HG02943 (cell line): ENCODE measurements around the gene CFAP157.

Experiments
- ATAC-seq: cut with Tn5 transposase; IDR thresholded peaks from one replicate; pipeline ENCODE4 v1.9.1; 2021; ENCODE audit warnings: mild to moderate bottlenecking, low read depth, moderate library complexity; ENCODE audit not compliant: unreplicated experiment

CFAP157 gene

GRCh38 chr9:127692071-127692470 is 14.7 kb upstream of the CFAP157 start:
- ATAC-seq, result no peak

GRCh38 chr9:127693143-127693542 is 13.6 kb upstream of the CFAP157 start:
- no peak for ATAC-seq

DNA sequence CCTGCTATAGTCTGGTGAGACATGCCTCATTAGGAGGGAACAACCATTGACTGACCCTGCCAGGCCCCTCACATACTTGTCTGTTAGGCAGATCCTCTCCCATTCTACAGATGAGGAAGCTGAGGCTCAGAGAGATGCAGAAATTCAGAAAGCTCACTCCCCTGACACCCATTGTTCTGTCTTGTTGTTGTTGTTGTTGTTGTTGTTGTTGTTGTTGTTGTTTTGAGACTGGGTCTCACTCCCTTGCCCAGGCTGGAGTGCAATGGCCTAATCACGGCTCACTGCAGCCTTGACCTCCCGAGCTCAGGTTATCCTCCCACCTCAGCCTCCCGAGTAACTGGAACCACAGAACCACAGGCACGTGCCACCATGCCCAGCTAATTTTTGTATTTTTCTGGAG is 13.1 kb upstream of the CFAP157 start:
- no peak for ATAC-seq

- ATAC-seq, result no peak
Observed at GRCh38 chr9:127694890-127695720, 11.7 kb upstream of the CFAP157 start.

- ATAC-seq, result no peak
Observed at GRCh38 chr9:127697575-127697974, 9.2 kb upstream of the CFAP157 start.

GRCh38 chr9:127698386-127698785 is 8.4 kb upstream of the CFAP157 start:
- ATAC-seq, result no peak

GRCh38 chr9:127698985-127699670 is 7.7 kb upstream of the CFAP157 start:
- ATAC-seq, result peak; percentile 82

DNA sequence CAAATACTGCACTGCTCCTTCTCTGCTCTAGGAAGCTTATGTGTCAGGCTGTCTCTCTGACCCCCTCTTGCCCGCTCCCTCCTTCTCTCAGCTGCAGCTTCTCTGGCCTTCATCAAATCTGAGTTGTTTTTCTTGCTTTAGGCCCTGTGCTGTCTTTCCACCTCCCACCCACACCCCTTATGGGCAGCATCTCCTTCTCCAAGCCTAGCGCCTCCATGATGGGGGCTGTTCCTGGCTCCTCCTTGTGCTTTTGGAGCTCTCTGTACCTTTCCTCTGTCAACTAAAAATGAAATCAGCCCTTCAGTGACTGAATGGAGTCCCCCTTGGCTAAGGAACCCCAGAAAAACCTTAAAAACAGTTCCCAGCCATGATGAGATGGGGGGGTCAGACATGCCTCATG is 6.6 kb upstream of the CFAP157 start:
- ATAC-seq, result no peak

DNA sequence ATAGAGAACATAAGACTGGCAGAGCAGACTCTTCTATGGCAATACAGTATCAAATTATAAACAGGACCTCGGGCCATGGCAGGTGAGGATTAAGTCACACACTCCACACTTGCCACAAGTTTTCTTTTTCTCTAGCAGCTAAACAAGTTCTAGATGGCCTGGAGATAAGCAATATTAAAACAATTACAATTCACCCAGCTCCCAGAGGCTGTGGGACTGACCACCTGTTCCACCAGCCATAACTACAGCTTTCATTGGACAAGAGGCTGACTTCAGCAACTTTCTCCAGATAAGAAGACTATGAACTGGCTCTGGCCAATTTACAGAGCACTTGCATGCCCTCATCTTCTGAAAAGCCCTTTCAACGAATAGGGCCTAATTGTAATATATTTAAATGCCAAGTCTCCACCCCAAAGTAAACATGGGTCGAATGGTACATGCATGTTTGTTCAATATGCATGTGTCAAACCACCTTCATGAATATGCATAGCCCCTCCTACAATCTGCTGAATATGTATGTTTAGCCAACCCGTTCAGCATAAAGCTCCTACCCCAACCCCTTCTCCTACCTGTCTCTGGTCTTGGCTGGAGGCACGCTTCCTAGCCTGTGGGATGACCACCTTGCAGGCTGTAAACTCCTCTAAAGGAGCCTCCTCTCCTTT is 6.1 kb upstream of the CFAP157 start:
- ATAC-seq, result no peak

DNA sequence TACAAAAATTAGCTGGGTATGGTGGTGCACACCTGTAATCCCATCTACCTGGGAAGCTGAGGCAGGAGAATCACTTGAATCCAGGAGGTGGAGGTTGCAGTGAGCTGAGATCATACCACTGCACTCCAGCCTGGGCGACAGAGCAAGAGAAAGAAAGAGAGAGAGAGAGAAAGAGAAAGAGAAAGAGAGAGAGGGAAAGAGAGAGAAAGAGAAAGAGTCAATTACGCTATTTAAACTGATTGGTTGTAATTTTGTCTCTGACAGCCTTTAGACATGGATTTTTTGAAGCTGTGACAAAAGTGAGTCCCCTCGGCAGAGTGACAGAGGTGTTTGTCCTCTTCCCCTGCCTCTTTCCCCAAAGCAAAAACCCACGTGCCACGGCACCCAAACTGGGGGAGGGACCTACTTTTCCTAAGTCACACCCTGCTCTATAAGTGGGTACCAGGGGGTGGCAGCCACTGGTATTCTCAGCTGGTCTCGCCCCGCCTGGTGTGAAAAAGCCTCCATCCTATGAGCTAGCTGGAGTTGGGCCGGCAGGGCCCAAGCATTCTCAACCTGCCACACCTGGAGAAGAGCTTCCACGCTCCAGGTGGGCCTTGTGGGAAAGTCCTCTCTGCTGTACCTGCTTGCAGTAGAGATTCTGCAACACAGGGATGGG is 3.4 kb upstream of the CFAP157 start:
- ATAC-seq, result no peak

- no peak for ATAC-seq
Observed at GRCh38 chr9:127705577-127706379, 1.0 kb upstream of the CFAP157 start.

GRCh38 chr9:127707766-127708165 is 978 bp downstream of the CFAP157 start:
- no peak for ATAC-seq

GRCh38 chr9:127708952-127709587 is 2.3 kb downstream of the CFAP157 start:
- ATAC-seq, result no peak

DNA sequence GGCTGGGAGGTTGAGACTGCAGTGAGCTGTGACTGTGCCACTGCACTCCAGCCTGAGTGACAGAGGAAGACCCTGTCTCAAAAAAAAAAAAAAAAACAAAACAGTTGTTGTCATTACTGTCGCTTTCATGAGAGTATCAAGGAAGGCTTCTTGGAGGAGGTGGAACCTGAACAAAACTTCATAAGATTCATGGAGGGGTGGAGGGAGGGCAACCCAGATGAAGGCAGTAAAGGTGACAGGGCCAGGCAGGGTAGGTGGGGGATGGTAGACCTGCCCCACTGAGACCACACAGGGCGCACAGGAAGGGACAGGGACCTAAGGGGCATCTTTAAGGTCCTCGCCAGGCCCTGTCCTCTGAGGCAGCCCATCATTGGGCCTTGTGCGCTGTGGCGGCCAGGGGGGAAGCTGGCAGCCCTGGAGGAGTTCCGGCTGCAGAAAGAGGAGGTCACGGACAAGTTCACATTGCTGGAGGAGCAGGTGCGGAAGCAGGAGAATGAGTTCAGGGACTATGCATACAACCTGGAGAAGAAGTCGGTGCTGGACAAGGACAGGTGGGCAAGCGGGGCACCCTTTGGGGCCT is 3.5 kb downstream of the CFAP157 start:
- ATAC-seq, result no peak

- ATAC-seq, result no peak
Observed at GRCh38 chr9:127711226-127711701, 4.5 kb downstream of the CFAP157 start.

DNA sequence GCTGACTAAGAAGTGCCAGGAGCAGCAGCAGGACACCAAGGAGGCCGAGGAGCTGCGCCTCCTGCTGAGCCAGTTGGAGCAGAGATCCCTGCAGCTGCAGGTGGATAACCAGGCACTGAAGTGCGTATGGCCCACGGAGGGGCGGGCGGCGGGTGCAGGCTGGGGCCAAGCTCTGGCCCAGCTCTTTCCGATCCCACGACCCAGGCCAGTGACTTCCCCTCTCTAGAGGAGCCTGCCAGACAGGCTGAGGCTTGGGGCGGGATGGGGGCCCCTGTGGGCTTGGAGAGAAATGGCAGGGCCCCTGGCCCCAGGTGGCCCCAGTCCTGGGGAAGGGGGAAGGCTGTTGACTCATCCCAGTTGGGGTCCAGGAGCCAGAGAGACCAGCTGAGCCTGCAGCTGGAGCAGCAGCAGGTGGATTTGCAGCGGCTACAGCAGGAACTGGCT is 5.1 kb downstream of the CFAP157 start:
- ATAC-seq, result no peak

DNA sequence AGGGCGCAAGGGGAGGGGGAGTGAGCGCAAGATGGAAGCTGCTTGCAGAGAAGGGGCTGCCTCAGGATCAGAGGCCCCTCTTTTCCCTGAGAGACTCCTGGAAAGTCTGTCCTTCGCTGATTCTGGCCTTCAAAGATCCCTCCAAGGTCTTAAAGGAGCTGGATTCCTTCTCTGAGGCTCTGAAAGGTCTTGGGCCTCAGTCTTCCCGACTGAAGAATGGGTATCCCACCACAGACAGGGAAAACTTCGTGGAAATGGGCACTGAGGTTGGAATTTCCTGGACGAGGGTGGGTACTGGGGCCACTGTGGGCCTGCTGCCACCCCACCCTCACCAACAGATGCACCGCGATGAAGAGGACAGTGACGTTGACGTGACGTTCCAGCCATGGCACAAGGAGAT is 5.6 kb downstream of the CFAP157 start:
- ATAC-seq, result no peak

GRCh38 chr9:127712867-127713266 is 6.1 kb downstream of the CFAP157 start:
- no peak for ATAC-seq
